Measurements from ENCODE around the gene DOK3.

DNA sequence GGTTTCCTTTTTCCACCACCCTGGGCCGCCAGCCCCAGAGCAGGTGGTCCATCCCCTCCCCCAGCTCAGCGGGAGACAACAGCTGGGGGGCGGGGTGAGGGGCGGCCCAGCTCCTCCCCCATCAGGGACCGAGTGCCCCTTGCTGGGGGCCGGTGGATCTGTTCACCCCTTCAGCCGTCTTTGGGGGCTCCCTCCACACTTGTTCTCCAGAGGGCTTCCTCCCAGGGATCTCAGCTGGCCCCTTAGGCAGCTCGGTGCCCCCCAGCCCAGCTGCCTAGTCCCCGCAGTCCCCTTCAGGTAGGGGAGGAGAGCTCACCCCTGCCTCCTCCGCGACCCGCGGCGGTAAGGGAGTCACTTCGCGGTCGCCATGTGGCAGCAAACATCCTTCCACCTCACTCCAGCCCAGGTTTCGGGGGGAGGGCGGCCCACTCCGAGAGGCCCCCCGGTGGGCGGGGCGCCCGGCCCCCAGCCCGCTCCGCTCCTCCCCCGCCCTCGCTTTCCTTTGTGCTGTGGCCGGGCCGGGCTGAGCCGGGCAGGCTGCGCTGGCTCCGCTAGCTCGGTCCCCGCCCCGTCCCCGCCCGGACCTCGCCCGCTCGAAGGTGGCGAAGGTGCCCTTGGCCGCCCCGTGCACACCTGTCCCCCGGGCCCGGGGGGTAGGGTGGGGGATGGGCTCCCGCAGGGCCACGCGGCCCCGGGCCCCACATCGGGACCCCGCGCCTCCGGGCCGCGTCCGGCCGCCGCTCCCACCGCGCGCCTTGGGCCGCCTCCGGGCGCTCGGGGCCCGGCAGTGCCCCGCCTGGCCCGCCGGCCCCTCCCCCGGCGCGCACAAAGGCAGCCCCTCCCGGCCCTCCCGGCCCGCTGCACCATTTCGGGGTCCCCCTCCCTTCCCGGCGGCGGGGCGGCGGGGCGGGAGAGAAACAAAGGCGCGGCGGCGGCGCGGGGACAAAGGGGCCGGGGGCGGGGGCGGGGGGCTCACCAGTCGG is 36.9 kb downstream of the DOK3 start:
- TF ChIP-seq, protein P1, sequence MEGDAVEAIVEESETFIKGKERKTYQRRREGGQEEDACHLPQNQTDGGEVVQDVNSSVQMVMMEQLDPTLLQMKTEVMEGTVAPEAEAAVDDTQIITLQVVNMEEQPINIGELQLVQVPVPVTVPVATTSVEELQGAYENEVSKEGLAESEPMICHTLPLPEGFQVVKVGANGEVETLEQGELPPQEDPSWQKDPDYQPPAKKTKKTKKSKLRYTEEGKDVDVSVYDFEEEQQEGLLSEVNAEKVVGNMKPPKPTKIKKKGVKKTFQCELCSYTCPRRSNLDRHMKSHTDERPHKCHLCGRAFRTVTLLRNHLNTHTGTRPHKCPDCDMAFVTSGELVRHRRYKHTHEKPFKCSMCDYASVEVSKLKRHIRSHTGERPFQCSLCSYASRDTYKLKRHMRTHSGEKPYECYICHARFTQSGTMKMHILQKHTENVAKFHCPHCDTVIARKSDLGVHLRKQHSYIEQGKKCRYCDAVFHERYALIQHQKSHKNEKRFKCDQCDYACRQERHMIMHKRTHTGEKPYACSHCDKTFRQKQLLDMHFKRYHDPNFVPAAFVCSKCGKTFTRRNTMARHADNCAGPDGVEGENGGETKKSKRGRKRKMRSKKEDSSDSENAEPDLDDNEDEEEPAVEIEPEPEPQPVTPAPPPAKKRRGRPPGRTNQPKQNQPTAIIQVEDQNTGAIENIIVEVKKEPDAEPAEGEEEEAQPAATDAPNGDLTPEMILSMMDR (IDR thresholded peaks at IDR 0.05), result no peak
- TF ChIP-seq POLR2AphosphoS5 (IDR thresholded peaks at IDR 0.05) (no peak), POLR2A (IDR thresholded peaks at IDR 0.05) (no peak), EP300 (IDR thresholded peaks at IDR 0.05) (no peak)

Measured in upper lobe of left lung (tissue), 4 donors.